Measurements from ENCODE around the gene DAPK1.

Gene DAPK1

DNA sequence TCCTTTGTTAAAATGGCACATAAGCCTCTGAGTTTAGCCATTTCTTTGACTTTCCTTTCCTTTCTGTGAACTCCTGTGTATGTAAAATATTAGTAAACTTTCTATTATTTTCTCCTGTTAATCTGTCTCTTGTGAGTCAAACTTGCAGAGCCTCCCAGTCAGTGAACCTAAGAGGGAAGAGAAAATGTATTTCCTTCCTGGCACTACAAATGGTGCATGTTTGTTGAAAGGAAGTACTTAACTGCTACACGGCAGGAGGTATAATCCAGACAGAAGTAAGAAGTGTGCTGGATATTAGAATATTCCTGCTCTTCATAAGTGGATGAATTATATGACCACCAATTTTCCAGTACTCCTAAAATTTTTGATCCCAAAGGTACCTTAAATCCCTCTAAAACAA, 251.2 kb downstream of the DAPK1 start:
- no peaks in the 10 kb centered on the region for H3K79me2 ChIP-seq (ENCODE audit: insufficient read depth, low read length)
- no peak for TF ChIP-seq CTCF (IDR thresholded peaks at IDR 0.05; ENCODE audit: low read length)
- TF ChIP-seq EZH2 (IDR thresholded peaks at IDR 0.05; ENCODE audit: borderline replicate concordance, low read length), result no peak
- H3K27me3 ChIP-seq (ENCODE audit: insufficient read depth, low read length), result no peaks in the 10 kb centered on the region
- H3F3A ChIP-seq (ENCODE audit: insufficient read depth, low read length), result no peaks in the 10 kb centered on the region
- H3K4me1 ChIP-seq (ENCODE audit: insufficient read depth, low read length, severe bottlenecking), result no peaks in the 10 kb centered on the region
- no peaks in the 10 kb centered on the region for H4K20me1 ChIP-seq (ENCODE audit: insufficient read depth, low read length)
- no peak overlapping the region for H3K9ac ChIP-seq (ENCODE audit: low read length)
- no peak overlapping the region for H3K27ac ChIP-seq (ENCODE audit: low read depth, low read length, poor library complexity, severe bottlenecking)
- H3K9me2 ChIP-seq (ENCODE audit: low read depth, low read length), result no peaks in the 10 kb centered on the region
- H3K36me3 ChIP-seq (ENCODE audit: insufficient read depth, low read length), result no peaks in the 10 kb centered on the region
- no peak overlapping the region for H2AFZ ChIP-seq (ENCODE audit: low read length)
- no peak overlapping the region for H3K4me2 ChIP-seq (ENCODE audit: low read length)
- no peaks in the 10 kb centered on the region for H3K9me3 ChIP-seq (ENCODE audit: low read length)
- no peak overlapping the region for H3K4me3 ChIP-seq (ENCODE audit: low read depth, low read length, poor library complexity, severe bottlenecking)

DNA sequence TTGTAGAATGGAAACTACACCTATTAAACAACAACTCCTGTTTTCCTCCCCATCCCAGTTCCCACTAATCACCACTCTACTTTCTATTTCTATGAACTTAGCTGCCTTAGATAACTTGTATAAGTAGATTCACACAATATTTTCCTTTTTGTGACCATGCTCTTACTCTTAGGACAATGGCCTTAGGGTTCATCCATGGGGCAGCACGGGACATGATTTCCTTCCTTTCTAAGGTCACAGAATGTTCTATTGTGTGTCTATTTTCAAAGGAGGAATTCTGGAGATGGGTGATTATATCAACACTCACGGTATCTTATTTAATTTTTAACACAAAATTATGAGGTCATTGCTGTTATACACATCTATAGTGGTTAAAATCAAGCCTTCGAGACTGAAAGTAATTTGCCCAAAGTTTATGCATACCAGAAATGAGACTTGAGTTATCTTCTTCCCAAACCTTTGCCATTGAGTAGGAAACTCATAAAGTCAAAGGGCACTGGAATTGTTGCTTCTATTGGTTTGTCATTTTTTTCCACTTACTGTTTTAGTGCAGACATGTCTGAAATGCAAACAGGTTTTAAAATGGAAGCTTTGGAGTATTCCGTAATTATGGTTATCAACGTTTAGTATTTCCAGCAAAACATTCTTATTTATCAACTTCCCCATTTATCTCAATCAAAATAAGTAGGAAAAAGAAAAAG, 251.8 kb downstream of the DAPK1 start:
- no peaks in the 10 kb centered on the region for H3K36me3 ChIP-seq (ENCODE audit: insufficient read depth, low read length)
- H3K27me3 ChIP-seq (ENCODE audit: insufficient read depth, low read length), result no peaks in the 10 kb centered on the region
- no peak overlapping the region for H3K4me3 ChIP-seq (ENCODE audit: low read depth, low read length, poor library complexity, severe bottlenecking)
- no peak overlapping the region for H3K4me2 ChIP-seq (ENCODE audit: low read length)
- no peaks in the 10 kb centered on the region for H3K79me2 ChIP-seq (ENCODE audit: insufficient read depth, low read length)
- no peak for TF ChIP-seq CTCF (IDR thresholded peaks at IDR 0.05; ENCODE audit: low read length)
- H4K20me1 ChIP-seq (ENCODE audit: insufficient read depth, low read length), result no peaks in the 10 kb centered on the region
- no peaks in the 10 kb centered on the region for H3K4me1 ChIP-seq (ENCODE audit: insufficient read depth, low read length, severe bottlenecking)
- H2AFZ ChIP-seq (ENCODE audit: low read length), result no peak overlapping the region
- no peaks in the 10 kb centered on the region for H3K9me2 ChIP-seq (ENCODE audit: low read depth, low read length)
- H3K9ac ChIP-seq (ENCODE audit: low read length), result no peak overlapping the region
- no peaks in the 10 kb centered on the region for H3F3A ChIP-seq (ENCODE audit: insufficient read depth, low read length)
- H3K27ac ChIP-seq (ENCODE audit: low read depth, low read length, poor library complexity, severe bottlenecking), result no peak overlapping the region
- no peaks in the 10 kb centered on the region for H3K9me3 ChIP-seq (ENCODE audit: low read length)

- H3K4me1 ChIP-seq (ENCODE audit: insufficient read depth, low read length, severe bottlenecking), result no peaks in the 10 kb centered on the region
- no peak overlapping the region for H3K9ac ChIP-seq (ENCODE audit: low read length)
- H3K9me2 ChIP-seq (ENCODE audit: low read depth, low read length), result no peaks in the 10 kb centered on the region
- no peak overlapping the region for H3K27ac ChIP-seq (ENCODE audit: low read depth, low read length, poor library complexity, severe bottlenecking)
- no peaks in the 10 kb centered on the region for H3K36me3 ChIP-seq (ENCODE audit: insufficient read depth, low read length)
- H3F3A ChIP-seq (ENCODE audit: insufficient read depth, low read length), result no peaks in the 10 kb centered on the region
- no peak for TF ChIP-seq CTCF (IDR thresholded peaks at IDR 0.05; ENCODE audit: low read length)
- no peak for TF ChIP-seq EZH2 (IDR thresholded peaks at IDR 0.05; ENCODE audit: borderline replicate concordance, low read length)
- no peaks in the 10 kb centered on the region for H3K79me2 ChIP-seq (ENCODE audit: insufficient read depth, low read length)
- no peaks in the 10 kb centered on the region for H3K27me3 ChIP-seq (ENCODE audit: insufficient read depth, low read length)
- no peak overlapping the region for H3K4me2 ChIP-seq (ENCODE audit: low read length)
- no peaks in the 10 kb centered on the region for H4K20me1 ChIP-seq (ENCODE audit: insufficient read depth, low read length)
- no peak overlapping the region for H3K4me3 ChIP-seq (ENCODE audit: low read depth, low read length, poor library complexity, severe bottlenecking)
- H2AFZ ChIP-seq (ENCODE audit: low read length), result no peak overlapping the region
- no peaks in the 10 kb centered on the region for H3K9me3 ChIP-seq (ENCODE audit: low read length)
Measured at GRCh38 chr9:87750726-87751125, 253.1 kb downstream of the DAPK1 start.

Measured in OCI-LY1 (cell line).